Endodermal cell (in vitro differentiated cells): ENCODE data around the gene TSPAN11. TPM values are rescaled to one million over a fixed set of nuclear protein-coding genes. Genes with fewer than 3 reads are reported as not detected.

Experiments
- DNase-seq: peaks from one replicate; pipeline ENCODE4 v3.0.0-alpha.2; 2017
- H3K27ac ChIP-seq: 2 replicates; pipeline ENCODE4 v1.5.1; 2013; ENCODE audit warnings: mild to moderate bottlenecking, low read depth, low read length, moderate library complexity
- H3K27me3 ChIP-seq: 2 replicates; pipeline ENCODE4 v1.6.1; 2013; ENCODE audit warnings: mild to moderate bottlenecking, low read length, moderate library complexity; ENCODE audit not compliant: insufficient read depth, control insufficient read depth, poor library complexity, severe bottlenecking
- H3K36me3 ChIP-seq: 2 replicates; pipeline ENCODE4 v1.7.0; 2013; ENCODE audit warnings: mild to moderate bottlenecking, low read length, moderate library complexity; ENCODE audit not compliant: control insufficient read depth, insufficient read depth
- H3K4me1 ChIP-seq: one replicate; pipeline ENCODE4 v1.7.0; 2013; ENCODE audit warnings: low read length; ENCODE audit not compliant: control insufficient read depth, insufficient read depth
- H3K4me3 ChIP-seq: 2 replicates; pipeline ENCODE4 v1.5.1; 2013; ENCODE audit warnings: mild to moderate bottlenecking, low read length, moderate library complexity
- H3K9ac ChIP-seq: 2 replicates; pipeline ENCODE4 v1.6.1; 2013; ENCODE audit warnings: mild to moderate bottlenecking, low read length, moderate library complexity; ENCODE audit not compliant: poor library complexity, severe bottlenecking; ENCODE audit errors: extremely low read depth
- H3K9me3 ChIP-seq: 2 replicates; pipeline ENCODE4 v1.6.1; 2013; ENCODE audit warnings: mild to moderate bottlenecking, low read length, moderate library complexity; ENCODE audit not compliant: control insufficient read depth
- H3K27ac Mint-ChIP-seq: 2 replicates; pipeline ENCODE4 v1.8.0; 2020; ENCODE audit warnings: mixed read lengths
- H3K27me3 Mint-ChIP-seq: 2 replicates; pipeline ENCODE4 v1.8.0; 2021; ENCODE audit warnings: mild to moderate bottlenecking, mixed read lengths; ENCODE audit not compliant: insufficient read depth
- H3K36me3 Mint-ChIP-seq: 2 replicates; pipeline ENCODE4 v1.8.0; 2020; ENCODE audit warnings: low read depth, mixed read lengths
- H3K4me1 Mint-ChIP-seq: 2 replicates; pipeline ENCODE4 v1.8.0; 2020; ENCODE audit warnings: mixed read lengths
- H3K4me3 Mint-ChIP-seq: 2 replicates; pipeline ENCODE4 v1.8.0; 2020; ENCODE audit warnings: mild to moderate bottlenecking, moderate library complexity, mixed read lengths
- H3K9me3 Mint-ChIP-seq: 2 replicates; pipeline ENCODE4 v1.8.0; 2020; ENCODE audit warnings: mild to moderate bottlenecking, mixed read lengths
- CTCF ChIP-seq: fragments of 200-600 bp; sonication (generic); conservative IDR thresholded peaks from 2 replicates; pipeline ENCODE4 v1.5.0; 2021; ENCODE audit warnings: antibody characterized with exemption, mild to moderate bottlenecking
- WGBS, 2 experiments: methylation state at CpG; one replicate each; pipeline versions ENCODE4 v1.1.5 to v1.1.7; 2013; ENCODE audit warnings: missing lambda C conversion rate in 2 of 2, mixed read lengths in 1 of 2; ENCODE audit not compliant: insufficient coverage in 1 of 2, insufficient read length in 1 of 2; 5-methylcytosine and 5-hydroxymethylcytosine counted together
- total RNA-seq, 2 donors: library from RNA; stranded (reverse); fragmentation: NEBNext Ultra II Directional in 1 of 2; extraction: Animal tissue kit (Norgen Biotek cat#: 25700) in 1 of 2; gene quantifications; 2 replicates in 1 of 2; 3 replicates in 1 of 2; pipeline ENCODE4 v1.2.1, GENCODE V29; 2021

TSPAN11 gene
- total RNA-seq, 2 donors from 2014 or later, result 0.20 to 3.6 TPM

GRCh38 chr12:30930238-30930637 lies 3.7 kb downstream of the TSPAN11 start:
- TF ChIP-seq CTCF, result no peak
- 87 to 91% methylated on average over 7 of the region's 7 CpGs for WGBS, 2 experiments
- peaks cover 46% of the 10 kb centered on the region for H3K27me3 Mint-ChIP-seq

GRCh38 chr12:30930641-30931040 lies 4.1 kb downstream of the TSPAN11 start:
- peaks cover 7% of the 10 kb centered on the region for H3K9me3 Mint-ChIP-seq
- Histone ChIP-seq H3K4me1 (no peaks in the 10 kb centered on the region), H3K27me3 (peaks cover 41% of the 10 kb centered on the region), H3K9me3 (no peaks in the 10 kb centered on the region), H3K4me3 (no peak overlapping the region), H3K27ac (no peak overlapping the region), H3K36me3 (no peaks in the 10 kb centered on the region), H3K9ac (no peak overlapping the region)
- TF ChIP-seq CTCF, result no peak
- no peak overlapping the region for H3K4me3 Mint-ChIP-seq
- WGBS, 2 experiments, result 89 to 92% methylated on average over 4 to 5 of the region's 5 CpGs
- H3K27ac Mint-ChIP-seq, result no peak overlapping the region
- DNase-seq, result peak; percentile 35
- H3K36me3 Mint-ChIP-seq, result no peaks in the 10 kb centered on the region
- H3K4me1 Mint-ChIP-seq, result peaks cover 10% of the 10 kb centered on the region
- peaks cover 42% of the 10 kb centered on the region for H3K27me3 Mint-ChIP-seq

More at GRCh38 chr12:30930238-30930637, 3.7 kb downstream of the TSPAN11 start:
- Histone ChIP-seq H3K27me3 (peaks cover 45% of the 10 kb centered on the region), H3K36me3 (no peaks in the 10 kb centered on the region), H3K9ac (no peak overlapping the region), H3K4me1 (no peaks in the 10 kb centered on the region), H3K9me3 (no peaks in the 10 kb centered on the region), H3K4me3 (no peak overlapping the region), H3K27ac (no peak overlapping the region)
- peaks cover 14% of the 10 kb centered on the region for H3K4me1 Mint-ChIP-seq
- H3K9me3 Mint-ChIP-seq, result peaks cover 7% of the 10 kb centered on the region
- H3K27ac Mint-ChIP-seq, result no peak overlapping the region
- no peak overlapping the region for H3K4me3 Mint-ChIP-seq
- DNase-seq, result no peak
- no peaks in the 10 kb centered on the region for H3K36me3 Mint-ChIP-seq

- peaks cover 5% of the 10 kb centered on the region for H3K4me1 Mint-ChIP-seq
- peaks cover 32% of the 10 kb centered on the region for H3K27me3 Mint-ChIP-seq
- no peak for TF ChIP-seq CTCF
Observed at GRCh38 chr12:30932881-30933280, 6.3 kb downstream of the TSPAN11 start.

More at GRCh38 chr12:30932881-30933280, 6.3 kb downstream of the TSPAN11 start:
- H3K9me3 Mint-ChIP-seq, result peaks cover 7% of the 10 kb centered on the region
- H3K27ac Mint-ChIP-seq, result no peak overlapping the region
- Histone ChIP-seq H3K9ac (no peak overlapping the region), H3K27me3 (peaks cover 22% of the 10 kb centered on the region), H3K4me3 (no peak overlapping the region), H3K27ac (no peak overlapping the region), H3K4me1 (no peaks in the 10 kb centered on the region), H3K9me3 (no peaks in the 10 kb centered on the region), H3K36me3 (no peaks in the 10 kb centered on the region)
- WGBS, 2 experiments, result 88 to 89% methylated on average over 3 of the region's 3 CpGs
- no peak overlapping the region for H3K4me3 Mint-ChIP-seq
- H3K36me3 Mint-ChIP-seq, result no peaks in the 10 kb centered on the region
- DNase-seq, result peak; percentile 26
